Peyer's patch (tissue), 4 donors: Measurements from ENCODE around the gene CMTM8. TPM values are rescaled to one million over a fixed set of nuclear protein-coding genes. Genes with fewer than 3 reads are reported as not detected.
A peak's percentile ranks its signal among the peaks of the same experiment; 100 is the strongest.

Experiments
- DNase-seq, 3 donors: peaks; one replicate each; pipeline ENCODE4 v3.0.0-alpha.2; 2017 to 2019
- H3K27ac ChIP-seq, 4 donors: fragments of 200-600 bp; sonication (generic); one replicate each; pipeline ENCODE4 v1.5.1; 2016 to 2019
- H3K27me3 ChIP-seq, 2 donors: fragments of 200-600 bp; sonication (generic); one replicate each; pipeline ENCODE4 v1.5.1; 2019
- H3K36me3 ChIP-seq, 3 donors: fragments of 200-600 bp; sonication (generic); one replicate each; pipeline ENCODE4 v1.5.1; 2016 to 2019
- H3K4me1 ChIP-seq, 4 donors: fragments of 200-600 bp; sonication (generic); one replicate each; pipeline ENCODE4 v1.5.1; 2016 to 2019
- H3K4me3 ChIP-seq, 4 donors: fragments of 200-600 bp; sonication (generic); 1 replicate in 3 of 4; 2 replicates in 1 of 4; pipeline ENCODE4 v1.5.1; 2016 to 2019; ENCODE audit warnings: mild to moderate bottlenecking in 1 of 4
- H3K9me3 ChIP-seq, 4 donors: fragments of 200-600 bp; sonication (generic); one replicate each; pipeline ENCODE4 v1.5.1; 2016 to 2019; ENCODE audit warnings: mild to moderate bottlenecking in 1 of 4
- CTCF ChIP-seq, 6 experiments: fragments of 450-650 bp in 4 of 6; fragments of 200-600 bp in 2 of 6; sonication (generic) in 1 of 6; IDR thresholded peaks; one replicate each; pipeline ENCODE4 v1.5.1; 2017 to 2019; ENCODE audit warnings: antibody characterized with exemption in 6 of 6, mild to moderate bottlenecking in 3 of 6, moderate library complexity in 1 of 6
- POLR2A ChIP-seq, 2 donors: fragments of 450-650 bp; IDR thresholded peaks; one replicate each; pipeline ENCODE4 v1.5.1; 2017; ENCODE audit warnings: antibody characterized with exemption in 2 of 2, mild to moderate bottlenecking in 2 of 2, moderate library complexity in 2 of 2
- total RNA-seq, 4 donors: library from RNA; depleted of rRNA; stranded (reverse); fragments of >200 nt; gene quantifications; one replicate each; pipeline ENCODE4 v1.1.0, GENCODE V29; 2016

Gene CMTM8
- total RNA-seq, 4 donors from 2014 or later, result 7.1 to 16.5 (median 13.1) TPM; not detected in 1

- Histone ChIP-seq H3K4me1 (peaks cover 0 to 6% (median 0%) of the 10 kb centered on the region in 4 donors), H3K27me3 (no peaks in the 10 kb centered on the region), H3K27ac (peak overlapping the region in 1 of 4 donors; percentile 21), H3K36me3 (no peaks in the 10 kb centered on the region), H3K4me3 (no peak overlapping the region), H3K9me3 (no peaks in the 10 kb centered on the region)
- DNase-seq, result no peak
- TF ChIP-seq CTCF (IDR thresholded peaks at IDR 0.05) (no peak), POLR2A (IDR thresholded peaks at IDR 0.05) (no peak)
Measured at GRCh38 chr3:32406486-32407408, 168.3 kb downstream of the CMTM8 start.

- H3K27ac ChIP-seq, result no peak overlapping the region
- H3K9me3 ChIP-seq, result no peaks in the 10 kb centered on the region
- no peak for DNase-seq
- no peak for TF ChIP-seq POLR2A (IDR thresholded peaks at IDR 0.05)
- TF ChIP-seq CTCF (IDR thresholded peaks at IDR 0.05), result no peak
- H3K4me3 ChIP-seq, result no peak overlapping the region
- no peaks in the 10 kb centered on the region for H3K27me3 ChIP-seq
- no peaks in the 10 kb centered on the region for H3K36me3 ChIP-seq
- no peaks in the 10 kb centered on the region for H3K4me1 ChIP-seq
Measured at GRCh38 chr3:32410367-32411246, 172.1 kb downstream of the CMTM8 start.

GRCh38 chr3:32411442-32411841, 173.0 kb downstream of the CMTM8 start:
- H3K36me3 ChIP-seq, result no peaks in the 10 kb centered on the region
- H3K9me3 ChIP-seq, result no peaks in the 10 kb centered on the region
- H3K4me3 ChIP-seq, result no peak overlapping the region
- H3K27ac ChIP-seq, result no peak overlapping the region
- no peaks in the 10 kb centered on the region for H3K4me1 ChIP-seq
- TF ChIP-seq CTCF (IDR thresholded peaks at IDR 0.05), result no peak
- TF ChIP-seq POLR2A (IDR thresholded peaks at IDR 0.05), result no peak
- DNase-seq, result no peak
- no peaks in the 10 kb centered on the region for H3K27me3 ChIP-seq

- H3K36me3 ChIP-seq, result no peaks in the 10 kb centered on the region
- no peak overlapping the region for H3K27ac ChIP-seq
- TF ChIP-seq POLR2A (IDR thresholded peaks at IDR 0.05), result no peak
- no peak for TF ChIP-seq CTCF (IDR thresholded peaks at IDR 0.05)
- DNase-seq, result no peak
- no peak overlapping the region for H3K4me3 ChIP-seq
- H3K9me3 ChIP-seq, result no peaks in the 10 kb centered on the region
- no peaks in the 10 kb centered on the region for H3K27me3 ChIP-seq
- no peaks in the 10 kb centered on the region for H3K4me1 ChIP-seq
Measured at GRCh38 chr3:32412887-32413286, 174.4 kb downstream of the CMTM8 start.

- no peaks in the 10 kb centered on the region for H3K36me3 ChIP-seq
- H3K27me3 ChIP-seq, result no peaks in the 10 kb centered on the region
- H3K9me3 ChIP-seq, result no peaks in the 10 kb centered on the region
- TF ChIP-seq POLR2A (IDR thresholded peaks at IDR 0.05) (no peak), CTCF (IDR thresholded peaks at IDR 0.05) (no peak)
- DNase-seq, result no peak
- H3K4me1 ChIP-seq, result no peaks in the 10 kb centered on the region
- no peak overlapping the region for H3K4me3 ChIP-seq
- peak overlapping the region in 3 of 4 donors; percentile 67 to 78 (median 69) for H3K27ac ChIP-seq
Measured at GRCh38 chr3:32413845-32414521, 175.5 kb downstream of the CMTM8 start.
